Measurements from ENCODE around the gene NEUROD6. TPM values are rescaled to one million over a fixed set of nuclear protein-coding genes. Genes with fewer than 3 reads are reported as not detected.
A peak's percentile ranks its signal among the peaks of the same experiment; 100 is the strongest.

The NEUROD6 gene
- total RNA-seq, 2 donors from 2014 or later: not detected

GRCh38 chr7:31333291-31333690 lies 7.2 kb downstream of the NEUROD6 start:
- TF ChIP-seq CTCF (conservative IDR thresholded peaks at IDR 0.05): no peak
- Histone ChIP-seq H3K9me3 (ENCODE audit: control insufficient read depth, low read length) (no peaks in the 10 kb centered on the region), H3K36me3 (ENCODE audit: control insufficient read depth, insufficient read depth, low read length) (no peaks in the 10 kb centered on the region), H3K27me3 (ENCODE audit: control insufficient read depth, insufficient read depth, low read length, poor library complexity, severe bottlenecking) (peaks cover 22% of the 10 kb centered on the region), H3K27ac (ENCODE audit: low read depth, low read length) (no peak overlapping the region), H3K4me3 (ENCODE audit: low read length) (no peak overlapping the region), H3K9ac (ENCODE audit: extremely low read depth, low read length, poor library complexity, severe bottlenecking) (no peak overlapping the region), H3K4me1 (ENCODE audit: control insufficient read depth, insufficient read depth, low read length) (no peaks in the 10 kb centered on the region)
- no peak for DNase-seq
- WGBS, 2 experiments (ENCODE audit: insufficient coverage in 1 of 2, insufficient read length in 1 of 2): 92 to 94% methylated on average over 2 of the region's 2 CpGs
- Mint-ChIP-seq H3K4me3 (no peak overlapping the region), H3K9me3 (no peaks in the 10 kb centered on the region), H3K4me1 (peaks cover 4% of the 10 kb centered on the region), H3K27ac (no peak overlapping the region), H3K27me3 (ENCODE audit: insufficient read depth) (peaks cover 46% of the 10 kb centered on the region), H3K36me3 (ENCODE audit: low read depth) (no peaks in the 10 kb centered on the region)

GRCh38 chr7:31327071-31327470 lies 13.5 kb downstream of the NEUROD6 start:
- no peaks in the 10 kb centered on the region for H3K9me3 ChIP-seq (ENCODE audit: control insufficient read depth, low read length)
- H3K4me3 ChIP-seq (ENCODE audit: low read length): no peak overlapping the region
- no peaks in the 10 kb centered on the region for H3K36me3 ChIP-seq (ENCODE audit: control insufficient read depth, insufficient read depth, low read length)
- peak overlapping the region; percentile 49 for H3K27ac Mint-ChIP-seq
- no peaks in the 10 kb centered on the region for H3K27me3 ChIP-seq (ENCODE audit: control insufficient read depth, insufficient read depth, low read length, poor library complexity, severe bottlenecking)
- H3K4me1 ChIP-seq (ENCODE audit: control insufficient read depth, insufficient read depth, low read length): no peaks in the 10 kb centered on the region
- peaks cover 4% of the 10 kb centered on the region for H3K4me1 Mint-ChIP-seq
- 50 to 72% methylated on average over 2 of the region's 2 CpGs for WGBS, 2 experiments (ENCODE audit: insufficient coverage in 1 of 2, insufficient read length in 1 of 2)
- H3K27me3 Mint-ChIP-seq (ENCODE audit: insufficient read depth): peaks cover 1% of the 10 kb centered on the region
- no peak overlapping the region for H3K4me3 Mint-ChIP-seq
- peak overlapping the region; percentile 57 for H3K9ac ChIP-seq (ENCODE audit: extremely low read depth, low read length, poor library complexity, severe bottlenecking)
- H3K36me3 Mint-ChIP-seq (ENCODE audit: low read depth): no peaks in the 10 kb centered on the region
- no peak for TF ChIP-seq CTCF (conservative IDR thresholded peaks at IDR 0.05)
- no peak overlapping the region for H3K27ac ChIP-seq (ENCODE audit: low read depth, low read length)
- peak; percentile 79 for DNase-seq
- H3K9me3 Mint-ChIP-seq: no peaks in the 10 kb centered on the region

GRCh38 chr7:31326416-31326815 lies 14.1 kb downstream of the NEUROD6 start:
- H3K4me1 Mint-ChIP-seq: peaks cover 4% of the 10 kb centered on the region
- H3K9me3 ChIP-seq (ENCODE audit: control insufficient read depth, low read length): no peaks in the 10 kb centered on the region
- no peaks in the 10 kb centered on the region for H3K27me3 Mint-ChIP-seq (ENCODE audit: insufficient read depth)
- H3K27ac ChIP-seq (ENCODE audit: low read depth, low read length): no peak overlapping the region
- no peaks in the 10 kb centered on the region for H3K9me3 Mint-ChIP-seq
- H3K4me3 ChIP-seq (ENCODE audit: low read length): no peak overlapping the region
- H3K9ac ChIP-seq (ENCODE audit: extremely low read depth, low read length, poor library complexity, severe bottlenecking): peak overlapping the region; percentile 57
- TF ChIP-seq CTCF (conservative IDR thresholded peaks at IDR 0.05): no peak
- no peak for DNase-seq
- H3K27ac Mint-ChIP-seq: no peak overlapping the region
- no peaks in the 10 kb centered on the region for H3K36me3 Mint-ChIP-seq (ENCODE audit: low read depth)
- H3K4me3 Mint-ChIP-seq: no peak overlapping the region
- H3K4me1 ChIP-seq (ENCODE audit: control insufficient read depth, insufficient read depth, low read length): no peaks in the 10 kb centered on the region
- 85% methylated on average over 2 of the region's 2 CpGs; no CpG with 5 or more reads in 1 of the 2 experiments for WGBS, 2 experiments (ENCODE audit: insufficient coverage in 1 of 2, insufficient read length in 1 of 2)
- H3K27me3 ChIP-seq (ENCODE audit: control insufficient read depth, insufficient read depth, low read length, poor library complexity, severe bottlenecking): no peaks in the 10 kb centered on the region
- no peaks in the 10 kb centered on the region for H3K36me3 ChIP-seq (ENCODE audit: control insufficient read depth, insufficient read depth, low read length)
